ENCODE results near the gene PUM1.

The PUM1 gene

GRCh38 chr1:30923597-30923996 lies 141.9 kb downstream of the PUM1 start:
- no peak for FAIRE-seq

- no peak for FAIRE-seq
These were observed 144.7 kb downstream of the PUM1 start for GRCh38 chr1:30920827-30921226.

- FAIRE-seq = no peak
These were observed 146.3 kb downstream of the PUM1 start for GRCh38 chr1:30919025-30919881.

GRCh38 chr1:30916296-30916695 lies 149.2 kb downstream of the PUM1 start:
- FAIRE-seq = no peak

- no peak for FAIRE-seq
These were observed 149.9 kb downstream of the PUM1 start for GRCh38 chr1:30915491-30916230.

- no peak for FAIRE-seq
These were observed 150.6 kb downstream of the PUM1 start for GRCh38 chr1:30914931-30915330.

GRCh38 chr1:30914587-30914922 lies 151.0 kb downstream of the PUM1 start:
- no peak for FAIRE-seq

- no peak for FAIRE-seq
These were observed 152.4 kb downstream of the PUM1 start for GRCh38 chr1:30912913-30913652.

- FAIRE-seq = no peak
These were observed 153.3 kb downstream of the PUM1 start for GRCh38 chr1:30912224-30912623.

- peak; percentile 52 for FAIRE-seq
These were observed 154.2 kb downstream of the PUM1 start for GRCh38 chr1:30911059-30911954.

- FAIRE-seq = no peak
These were observed 156.0 kb downstream of the PUM1 start for GRCh38 chr1:30909365-30910068.

- no peak for FAIRE-seq
These were observed 156.7 kb downstream of the PUM1 start, which contains the start of gene SDC3 for GRCh38 chr1:30908696-30909364. SDC3 (minus strand) TSS chr1:30908758; CDS start chr1:30908586, 172 bp downstream.

GRCh38 chr1:30908316-30908695 lies 157.2 kb downstream of the PUM1 start:
- no peak for FAIRE-seq

GRCh38 chr1:30907481-30908315 lies 157.8 kb downstream of the PUM1 start:
- FAIRE-seq = no peak

GRCh38 chr1:30906631-30907441 lies 158.7 kb downstream of the PUM1 start:
- FAIRE-seq = no peak

GRCh38 chr1:30905916-30906620 lies 159.4 kb downstream of the PUM1 start:
- no peak for FAIRE-seq

GRCh38 chr1:30905403-30905802 lies 160.1 kb downstream of the PUM1 start:
- FAIRE-seq = no peak

- FAIRE-seq = no peak
These were observed 160.6 kb downstream of the PUM1 start for GRCh38 chr1:30904962-30905335.

Data from G401.6 (cell line).